22Rv1 (cell line): Measurements from ENCODE around the gene RPTOR.

Experiments used
- ZFX ChIP-seq: fragments of 450-650 bp; IDR thresholded peaks from 2 replicates; pipeline ENCODE4 v1.6.1; 2017; ENCODE audit warnings: antibody characterized with exemption, borderline replicate concordance
- TF ChIP-seq, protein P1 (sequence below): fragments of 450-650 bp; IDR thresholded peaks from 2 replicates; pipeline ENCODE4 v1.5.1; 2017; ENCODE audit warnings: mild to moderate bottlenecking

DNA sequence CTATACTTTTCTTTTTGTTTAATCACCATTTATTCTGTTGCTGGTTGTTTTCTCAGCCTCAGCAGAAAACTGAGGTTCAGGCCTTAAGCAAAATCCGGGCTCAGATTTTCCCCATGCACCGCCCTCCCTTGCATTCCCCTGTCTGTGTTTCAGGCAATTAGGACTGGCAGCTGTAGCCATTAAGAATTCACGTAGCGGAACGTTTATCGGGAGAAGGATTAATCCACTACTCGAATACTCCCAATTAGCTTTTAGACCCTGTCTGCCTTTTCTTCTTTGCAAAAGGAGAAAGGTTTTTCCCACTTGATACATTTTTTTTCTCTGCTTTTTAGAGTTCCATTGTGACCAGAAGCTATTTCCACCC is 173.1 kb downstream of the RPTOR start:
- TF ChIP-seq, protein P1, sequence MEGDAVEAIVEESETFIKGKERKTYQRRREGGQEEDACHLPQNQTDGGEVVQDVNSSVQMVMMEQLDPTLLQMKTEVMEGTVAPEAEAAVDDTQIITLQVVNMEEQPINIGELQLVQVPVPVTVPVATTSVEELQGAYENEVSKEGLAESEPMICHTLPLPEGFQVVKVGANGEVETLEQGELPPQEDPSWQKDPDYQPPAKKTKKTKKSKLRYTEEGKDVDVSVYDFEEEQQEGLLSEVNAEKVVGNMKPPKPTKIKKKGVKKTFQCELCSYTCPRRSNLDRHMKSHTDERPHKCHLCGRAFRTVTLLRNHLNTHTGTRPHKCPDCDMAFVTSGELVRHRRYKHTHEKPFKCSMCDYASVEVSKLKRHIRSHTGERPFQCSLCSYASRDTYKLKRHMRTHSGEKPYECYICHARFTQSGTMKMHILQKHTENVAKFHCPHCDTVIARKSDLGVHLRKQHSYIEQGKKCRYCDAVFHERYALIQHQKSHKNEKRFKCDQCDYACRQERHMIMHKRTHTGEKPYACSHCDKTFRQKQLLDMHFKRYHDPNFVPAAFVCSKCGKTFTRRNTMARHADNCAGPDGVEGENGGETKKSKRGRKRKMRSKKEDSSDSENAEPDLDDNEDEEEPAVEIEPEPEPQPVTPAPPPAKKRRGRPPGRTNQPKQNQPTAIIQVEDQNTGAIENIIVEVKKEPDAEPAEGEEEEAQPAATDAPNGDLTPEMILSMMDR, result no peak
- no peak for TF ChIP-seq ZFX
